ENCODE measurements around the gene KDM4B. TPM values are rescaled to one million over a fixed set of nuclear protein-coding genes. Genes with fewer than 3 reads are reported as not detected.

KDM4B gene
- polyA plus RNA-seq, 3 donors: 6.4 to 22.7 (median 12.7) TPM

DNA sequence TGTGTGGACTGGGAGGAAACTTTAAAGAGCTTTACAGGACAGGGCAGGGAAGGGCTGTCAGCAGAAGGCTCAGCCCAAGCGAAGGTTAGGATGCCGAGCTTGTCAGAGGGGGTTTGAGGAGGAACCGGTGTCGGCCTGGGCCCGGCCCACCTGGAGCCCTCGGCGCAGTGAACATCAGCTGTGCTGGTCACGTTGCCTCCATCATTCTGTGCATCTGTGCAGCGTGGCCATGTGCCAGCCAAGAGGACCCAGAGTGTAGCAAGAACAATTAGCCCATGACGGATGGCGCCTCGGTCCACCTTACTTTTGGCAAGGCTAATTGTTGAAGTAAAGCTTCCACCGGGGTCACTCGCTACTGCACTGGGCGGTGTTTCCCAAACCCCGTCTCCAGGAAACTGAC is 210.3 kb downstream of the KDM4B start:
- no peak overlapping the region for H3K4me3 Mint-ChIP-seq
- H3K27ac Mint-ChIP-seq: no peak overlapping the region
- no peaks in the 10 kb centered on the region for H3K36me3 Mint-ChIP-seq
- Histone ChIP-seq H2AFZ (ENCODE audit: insufficient read depth, low read depth, low read length, poor library complexity, severe bottlenecking) (no peak overlapping the region), H3K79me2 (ENCODE audit: insufficient read depth, low read length) (no peaks in the 10 kb centered on the region), H3K27ac (ENCODE audit: low read depth in 1 of 2, low read length in 2 of 2) (no peak overlapping the region), H3K4me3 (replicated peaks in 1 of 3; ENCODE audit: low read depth in 2 of 3, low read length in 3 of 3) (no peak overlapping the region), H4K20me1 (ENCODE audit: insufficient read depth, low read length) (no peaks in the 10 kb centered on the region), H3K27me3 (ENCODE audit: control insufficient read depth in 2 of 2, insufficient read depth in 2 of 2, low read length in 2 of 2) (no peaks in the 10 kb centered on the region), H3K9ac (ENCODE audit: insufficient read depth, low read length, poor library complexity, severe bottlenecking) (no peak overlapping the region), H3K4me2 (replicated peaks; ENCODE audit: extremely low read depth, low read length, poor library complexity, severe bottlenecking) (no peak overlapping the region), H3K4me1 (ENCODE audit: control insufficient read depth in 1 of 2, insufficient read depth in 2 of 2, low read length in 2 of 2) (peaks cover 0 to 7% of the 10 kb centered on the region in 2 donors), H3K9me3 (replicated peaks in 1 of 2; ENCODE audit: control insufficient read depth in 1 of 2, insufficient read depth in 1 of 2, low read length in 2 of 2) (no peaks in the 10 kb centered on the region), H3K36me3 (replicated peaks in 1 of 2; ENCODE audit: control insufficient read depth in 1 of 2, insufficient read depth in 2 of 2, low read length in 2 of 2) (no peaks in the 10 kb centered on the region)
- peaks cover 5 to 12% (median 10%) of the 10 kb centered on the region in 3 donors for H3K27me3 Mint-ChIP-seq (ENCODE audit: low read depth in 3 of 3)
- DNase-seq: no peak
- peaks cover 0 to 5% (median 0%) of the 10 kb centered on the region in 7 donors for H3K9me3 Mint-ChIP-seq
- TF ChIP-seq, protein P1, sequence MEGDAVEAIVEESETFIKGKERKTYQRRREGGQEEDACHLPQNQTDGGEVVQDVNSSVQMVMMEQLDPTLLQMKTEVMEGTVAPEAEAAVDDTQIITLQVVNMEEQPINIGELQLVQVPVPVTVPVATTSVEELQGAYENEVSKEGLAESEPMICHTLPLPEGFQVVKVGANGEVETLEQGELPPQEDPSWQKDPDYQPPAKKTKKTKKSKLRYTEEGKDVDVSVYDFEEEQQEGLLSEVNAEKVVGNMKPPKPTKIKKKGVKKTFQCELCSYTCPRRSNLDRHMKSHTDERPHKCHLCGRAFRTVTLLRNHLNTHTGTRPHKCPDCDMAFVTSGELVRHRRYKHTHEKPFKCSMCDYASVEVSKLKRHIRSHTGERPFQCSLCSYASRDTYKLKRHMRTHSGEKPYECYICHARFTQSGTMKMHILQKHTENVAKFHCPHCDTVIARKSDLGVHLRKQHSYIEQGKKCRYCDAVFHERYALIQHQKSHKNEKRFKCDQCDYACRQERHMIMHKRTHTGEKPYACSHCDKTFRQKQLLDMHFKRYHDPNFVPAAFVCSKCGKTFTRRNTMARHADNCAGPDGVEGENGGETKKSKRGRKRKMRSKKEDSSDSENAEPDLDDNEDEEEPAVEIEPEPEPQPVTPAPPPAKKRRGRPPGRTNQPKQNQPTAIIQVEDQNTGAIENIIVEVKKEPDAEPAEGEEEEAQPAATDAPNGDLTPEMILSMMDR (IDR thresholded peaks at IDR 0.05): no peak
- 93% methylated on average over 15 of the region's 16 CpGs for WGBS (ENCODE audit: insufficient coverage)
- intact Hi-C loops (cut with micrococcal nuclease): no loop called here
- peaks cover 15% of the 10 kb centered on the region for H3K4me1 Mint-ChIP-seq

DNA sequence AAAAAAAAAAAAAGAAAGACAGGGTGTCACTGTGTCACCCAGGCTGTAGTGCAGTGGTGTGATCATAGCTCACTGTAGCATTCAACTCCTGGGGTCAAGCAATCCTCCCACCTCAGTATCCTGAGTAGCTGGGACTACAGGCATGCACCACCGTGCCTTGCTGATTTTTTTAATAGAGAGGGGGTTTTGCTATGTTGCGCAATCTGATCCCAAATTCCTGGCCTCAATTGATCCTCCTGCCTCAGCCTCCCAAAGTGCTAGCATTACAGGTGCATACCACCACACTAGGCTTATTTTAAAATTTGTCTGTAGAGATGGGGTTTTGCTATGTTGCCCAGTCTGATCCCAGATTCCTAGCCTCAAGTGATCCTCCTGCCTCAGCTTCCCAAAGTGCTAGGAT is 212.4 kb downstream of the KDM4B start:
- H3K27ac Mint-ChIP-seq: no peak overlapping the region
- intact Hi-C loops (cut with micrococcal nuclease): no loop called here
- no peaks in the 10 kb centered on the region for H3K79me2 ChIP-seq (ENCODE audit: insufficient read depth, low read length)
- H3K4me1 Mint-ChIP-seq: peaks cover 13% of the 10 kb centered on the region
- H3K9ac ChIP-seq (ENCODE audit: insufficient read depth, low read length, poor library complexity, severe bottlenecking): no peak overlapping the region
- no peak overlapping the region for H3K27ac ChIP-seq (ENCODE audit: low read depth in 1 of 2, low read length in 2 of 2)
- H3K27me3 Mint-ChIP-seq (ENCODE audit: low read depth in 3 of 3): peaks cover 10 to 13% (median 12%) of the 10 kb centered on the region in 3 donors
- no peaks in the 10 kb centered on the region for H3K36me3 Mint-ChIP-seq
- WGBS (ENCODE audit: insufficient coverage): no CpG with 5 or more reads among the region's 2 CpGs
- no peaks in the 10 kb centered on the region for H3K9me3 ChIP-seq (replicated peaks in 1 of 2; ENCODE audit: control insufficient read depth in 1 of 2, insufficient read depth in 1 of 2, low read length in 2 of 2)
- DNase-seq: no peak
- no peaks in the 10 kb centered on the region for H4K20me1 ChIP-seq (ENCODE audit: insufficient read depth, low read length)
- H3K4me3 ChIP-seq (replicated peaks in 1 of 3; ENCODE audit: low read depth in 2 of 3, low read length in 3 of 3): no peak overlapping the region
- H3K27me3 ChIP-seq (ENCODE audit: control insufficient read depth in 2 of 2, insufficient read depth in 2 of 2, low read length in 2 of 2): no peaks in the 10 kb centered on the region
- peaks cover 0 to 2% (median 0%) of the 10 kb centered on the region in 7 donors for H3K9me3 Mint-ChIP-seq
- peaks cover 0 to 7% of the 10 kb centered on the region in 2 donors for H3K4me1 ChIP-seq (ENCODE audit: control insufficient read depth in 1 of 2, insufficient read depth in 2 of 2, low read length in 2 of 2)
- TF ChIP-seq, protein P1 (IDR thresholded peaks at IDR 0.05): no peak
- no peak overlapping the region for H2AFZ ChIP-seq (ENCODE audit: insufficient read depth, low read depth, low read length, poor library complexity, severe bottlenecking)
- H3K4me3 Mint-ChIP-seq: no peak overlapping the region
- H3K36me3 ChIP-seq (replicated peaks in 1 of 2; ENCODE audit: control insufficient read depth in 1 of 2, insufficient read depth in 2 of 2, low read length in 2 of 2): no peaks in the 10 kb centered on the region
- no peak overlapping the region for H3K4me2 ChIP-seq (replicated peaks; ENCODE audit: extremely low read depth, low read length, poor library complexity, severe bottlenecking)

Data from CD14-positive monocyte (primary cell).